ENCODE results near the gene TMEM150B. TPM values are rescaled to one million over a fixed set of nuclear protein-coding genes. Genes with fewer than 3 reads are reported as not detected.

TMEM150B gene
- polyA plus RNA-seq, 2 of the 4 experiments (the other 2 are of a cell fraction): 0.26 to 0.39 TPM

DNA sequence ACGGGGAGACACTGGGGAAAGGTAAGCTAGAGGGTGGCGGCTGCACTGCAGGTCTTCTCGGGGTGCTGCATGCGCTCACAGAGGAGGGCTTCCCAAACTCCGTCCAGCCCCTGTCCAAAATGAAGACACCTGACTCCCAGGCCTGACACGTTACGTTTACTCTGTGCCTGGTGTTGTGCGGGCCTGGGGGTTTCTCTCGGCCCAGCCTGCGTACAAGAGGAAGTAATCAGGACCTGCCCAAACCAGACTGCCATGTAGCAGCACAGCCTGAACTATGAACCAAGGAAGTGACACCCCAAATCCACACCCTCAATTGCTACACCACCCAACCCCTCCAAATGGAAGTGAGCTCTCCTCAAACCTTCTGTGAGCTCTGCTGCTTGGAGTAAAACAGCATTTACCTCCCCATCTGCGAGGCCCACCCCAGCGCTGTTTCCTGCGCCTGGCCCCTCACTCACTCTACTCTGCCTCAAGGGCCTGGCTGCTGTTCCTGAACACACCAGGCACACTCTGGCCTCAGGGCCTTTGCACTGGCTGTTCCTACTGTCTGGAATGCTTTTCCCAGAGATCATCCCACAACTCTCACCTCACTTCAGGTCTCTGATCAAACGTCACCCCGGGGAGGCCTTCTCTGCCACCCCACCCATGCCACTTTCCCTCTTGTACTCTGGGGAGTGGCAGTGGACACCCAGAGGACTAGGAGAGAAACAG lies 48.3 kb downstream of the TMEM150B start:
- CTCF ChIA-PET: interaction anchor here (1.1 to 7.9 kb wide), 9 partner anchors 8 to 135 kb away, joined by 3 to 44 read pairs (median 4); partner anchors contain the start of genes KMT5C and PPP6R1
- Histone ChIP-seq H3K4me3 (no peak overlapping the region), H3K9me3 (no peaks in the 10 kb centered on the region), H3K27ac (no peak overlapping the region), H3K4me2 (no peak overlapping the region), H3K4me1 (peaks cover 21% of the 10 kb centered on the region)
- 91% methylated on average over 15 of the region's 15 CpGs for WGBS (ENCODE audit: missing lambda C conversion rate)
- ATAC-seq: no peak
- DNase-seq (ENCODE audit: low read depth in 1 of 2, low spot score in 1 of 2): no peak
- no peak for FAIRE-seq
- POLR2A ChIA-PET: no interaction called here
- TF ChIP-seq FOSL2 (IDR thresholded peaks at IDR 0.05) (no peak), FOSL2 (CRISPR knock-in tag; IDR thresholded peaks at IDR 0.05) (no peak), CBX2 (IDR thresholded peaks at IDR 0.05; ENCODE audit: borderline replicate concordance, low read depth) (no peak), NFE2L2 (conservative IDR thresholded peaks at IDR 0.05; ENCODE audit: low read length) (no peak), GATA3 (IDR thresholded peaks at IDR 0.05; ENCODE audit: borderline replicate concordance) (no peak), ESRRA (IDR thresholded peaks at IDR 0.05; ENCODE audit: borderline replicate concordance, low read length) (no peak)
- TF ChIP-seq, protein P1, sequence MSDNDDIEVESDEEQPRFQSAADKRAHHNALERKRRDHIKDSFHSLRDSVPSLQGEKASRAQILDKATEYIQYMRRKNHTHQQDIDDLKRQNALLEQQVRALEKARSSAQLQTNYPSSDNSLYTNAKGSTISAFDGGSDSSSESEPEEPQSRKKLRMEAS (IDR thresholded peaks at IDR 0.05): no peak
- TF ChIP-seq, protein P2, sequence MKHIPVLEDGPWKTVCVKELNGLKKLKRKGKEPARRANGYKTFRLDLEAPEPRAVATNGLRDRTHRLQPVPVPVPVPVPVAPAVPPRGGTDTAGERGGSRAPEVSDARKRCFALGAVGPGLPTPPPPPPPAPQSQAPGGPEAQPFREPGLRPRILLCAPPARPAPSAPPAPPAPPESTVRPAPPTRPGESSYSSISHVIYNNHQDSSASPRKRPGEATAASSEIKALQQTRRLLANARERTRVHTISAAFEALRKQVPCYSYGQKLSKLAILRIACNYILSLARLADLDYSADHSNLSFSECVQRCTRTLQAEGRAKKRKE (CRISPR knock-in tag; IDR thresholded peaks at IDR 0.05; ENCODE audit: low read depth): no peak
- TF ChIP-seq, protein P3, sequence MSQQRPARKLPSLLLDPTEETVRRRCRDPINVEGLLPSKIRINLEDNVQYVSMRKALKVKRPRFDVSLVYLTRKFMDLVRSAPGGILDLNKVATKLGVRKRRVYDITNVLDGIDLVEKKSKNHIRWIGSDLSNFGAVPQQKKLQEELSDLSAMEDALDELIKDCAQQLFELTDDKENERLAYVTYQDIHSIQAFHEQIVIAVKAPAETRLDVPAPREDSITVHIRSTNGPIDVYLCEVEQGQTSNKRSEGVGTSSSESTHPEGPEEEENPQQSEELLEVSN (IDR thresholded peaks at IDR 0.05; ENCODE audit: borderline replicate concordance, low read depth): no peak
- TF ChIP-seq, protein P4, sequence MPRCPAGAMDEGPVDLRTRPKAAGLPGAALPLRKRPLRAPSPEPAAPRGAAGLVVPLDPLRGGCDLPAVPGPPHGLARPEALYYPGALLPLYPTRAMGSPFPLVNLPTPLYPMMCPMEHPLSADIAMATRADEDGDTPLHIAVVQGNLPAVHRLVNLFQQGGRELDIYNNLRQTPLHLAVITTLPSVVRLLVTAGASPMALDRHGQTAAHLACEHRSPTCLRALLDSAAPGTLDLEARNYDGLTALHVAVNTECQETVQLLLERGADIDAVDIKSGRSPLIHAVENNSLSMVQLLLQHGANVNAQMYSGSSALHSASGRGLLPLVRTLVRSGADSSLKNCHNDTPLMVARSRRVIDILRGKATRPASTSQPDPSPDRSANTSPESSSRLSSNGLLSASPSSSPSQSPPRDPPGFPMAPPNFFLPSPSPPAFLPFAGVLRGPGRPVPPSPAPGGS (IDR thresholded peaks at IDR 0.05): no peak

DNA sequence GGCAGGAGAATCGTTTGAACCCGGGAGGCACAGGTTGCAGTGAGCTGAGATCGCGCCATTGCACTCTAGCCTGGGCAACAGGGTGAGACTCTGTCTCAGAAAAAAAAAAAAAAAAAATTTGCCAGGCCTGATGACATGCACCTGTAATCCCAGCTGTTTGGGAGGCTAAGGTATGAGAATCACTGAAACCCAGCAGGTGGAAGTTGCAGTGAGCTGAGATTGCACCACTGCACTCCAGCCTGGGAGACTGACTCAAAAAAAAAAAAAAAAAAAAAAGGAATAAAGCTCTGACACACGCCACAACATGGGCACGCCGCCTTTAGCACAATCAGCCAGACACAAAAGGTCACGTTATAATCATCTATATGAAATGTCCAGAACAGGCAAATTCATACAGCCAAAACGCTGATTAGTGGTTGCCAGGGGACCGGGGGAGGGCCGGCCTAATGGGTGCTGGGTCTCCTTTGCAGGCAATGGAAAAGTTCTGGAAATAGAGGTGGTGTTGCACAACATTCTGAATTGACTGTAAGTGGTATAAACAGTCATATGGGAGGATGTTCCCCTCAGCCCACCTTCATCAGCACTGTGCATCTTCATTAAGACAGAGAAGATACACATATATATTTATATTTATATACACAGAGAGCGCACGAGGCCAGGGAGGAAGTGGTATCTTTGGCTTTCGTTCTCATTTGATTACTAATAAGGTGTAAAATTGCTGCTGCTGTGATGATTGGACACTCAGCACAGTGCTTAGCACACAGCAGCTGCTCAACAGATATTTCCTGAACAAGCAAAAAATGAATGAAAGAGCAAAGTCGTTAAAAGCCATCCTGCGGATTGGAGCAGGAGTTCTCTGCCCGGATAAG lies 49.1 kb downstream of the TMEM150B start:
- ATAC-seq (no peak), DNase-seq (ENCODE audit: low read depth in 1 of 2, low spot score in 1 of 2) (no peak), FAIRE-seq (no peak)
- Histone ChIP-seq H3K4me1 (peaks cover 18% of the 10 kb centered on the region), H3K27ac (no peak overlapping the region), H3K4me2 (no peak overlapping the region), H3K9me3 (no peaks in the 10 kb centered on the region), H3K4me3 (no peak overlapping the region)
- ChIA-PET CTCF (interaction anchor here (0.8 to 7.9 kb wide), 6 partner anchors 15 to 141 kb away, joined by 3 to 44 read pairs (median 4); partner anchors contain the start of gene PPP6R1), POLR2A (interaction anchor here (0.7 kb wide), 1 partner anchor 12 kb away, joined by 3 read pairs; no protein-coding TSS in a partner anchor)
- WGBS (ENCODE audit: missing lambda C conversion rate): 90% methylated on average over 17 of the region's 17 CpGs
- TF ChIP-seq FOSL2 (IDR thresholded peaks at IDR 0.05) (no peak), FOSL2 (CRISPR knock-in tag; IDR thresholded peaks at IDR 0.05) (no peak), SREBF2 (IDR thresholded peaks at IDR 0.05) (no peak), CHD4 (IDR thresholded peaks at IDR 0.05; ENCODE audit: borderline replicate concordance) (no peak), NFE2L2 (conservative IDR thresholded peaks at IDR 0.05; ENCODE audit: low read length) (no peak), EHMT2 (IDR thresholded peaks at IDR 0.05; ENCODE audit: low read depth) (no peak), FOXS1 (CRISPR knock-in tag; IDR thresholded peaks at IDR 0.05) (no peak), RFX5 (IDR thresholded peaks at IDR 0.05) (no peak), NR3C1 (IDR thresholded peaks at IDR 0.05) (no peak), HEYL (CRISPR knock-in tag; IDR thresholded peaks at IDR 0.05) (no peak), ZC3H11A (IDR thresholded peaks at IDR 0.05) (no peak)
- TF ChIP-seq, protein P5, sequence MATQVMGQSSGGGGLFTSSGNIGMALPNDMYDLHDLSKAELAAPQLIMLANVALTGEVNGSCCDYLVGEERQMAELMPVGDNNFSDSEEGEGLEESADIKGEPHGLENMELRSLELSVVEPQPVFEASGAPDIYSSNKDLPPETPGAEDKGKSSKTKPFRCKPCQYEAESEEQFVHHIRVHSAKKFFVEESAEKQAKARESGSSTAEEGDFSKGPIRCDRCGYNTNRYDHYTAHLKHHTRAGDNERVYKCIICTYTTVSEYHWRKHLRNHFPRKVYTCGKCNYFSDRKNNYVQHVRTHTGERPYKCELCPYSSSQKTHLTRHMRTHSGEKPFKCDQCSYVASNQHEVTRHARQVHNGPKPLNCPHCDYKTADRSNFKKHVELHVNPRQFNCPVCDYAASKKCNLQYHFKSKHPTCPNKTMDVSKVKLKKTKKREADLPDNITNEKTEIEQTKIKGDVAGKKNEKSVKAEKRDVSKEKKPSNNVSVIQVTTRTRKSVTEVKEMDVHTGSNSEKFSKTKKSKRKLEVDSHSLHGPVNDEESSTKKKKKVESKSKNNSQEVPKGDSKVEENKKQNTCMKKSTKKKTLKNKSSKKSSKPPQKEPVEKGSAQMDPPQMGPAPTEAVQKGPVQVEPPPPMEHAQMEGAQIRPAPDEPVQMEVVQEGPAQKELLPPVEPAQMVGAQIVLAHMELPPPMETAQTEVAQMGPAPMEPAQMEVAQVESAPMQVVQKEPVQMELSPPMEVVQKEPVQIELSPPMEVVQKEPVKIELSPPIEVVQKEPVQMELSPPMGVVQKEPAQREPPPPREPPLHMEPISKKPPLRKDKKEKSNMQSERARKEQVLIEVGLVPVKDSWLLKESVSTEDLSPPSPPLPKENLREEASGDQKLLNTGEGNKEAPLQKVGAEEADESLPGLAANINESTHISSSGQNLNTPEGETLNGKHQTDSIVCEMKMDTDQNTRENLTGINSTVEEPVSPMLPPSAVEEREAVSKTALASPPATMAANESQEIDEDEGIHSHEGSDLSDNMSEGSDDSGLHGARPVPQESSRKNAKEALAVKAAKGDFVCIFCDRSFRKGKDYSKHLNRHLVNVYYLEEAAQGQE (IDR thresholded peaks at IDR 0.05): no peak
- TF ChIP-seq, protein P6, sequence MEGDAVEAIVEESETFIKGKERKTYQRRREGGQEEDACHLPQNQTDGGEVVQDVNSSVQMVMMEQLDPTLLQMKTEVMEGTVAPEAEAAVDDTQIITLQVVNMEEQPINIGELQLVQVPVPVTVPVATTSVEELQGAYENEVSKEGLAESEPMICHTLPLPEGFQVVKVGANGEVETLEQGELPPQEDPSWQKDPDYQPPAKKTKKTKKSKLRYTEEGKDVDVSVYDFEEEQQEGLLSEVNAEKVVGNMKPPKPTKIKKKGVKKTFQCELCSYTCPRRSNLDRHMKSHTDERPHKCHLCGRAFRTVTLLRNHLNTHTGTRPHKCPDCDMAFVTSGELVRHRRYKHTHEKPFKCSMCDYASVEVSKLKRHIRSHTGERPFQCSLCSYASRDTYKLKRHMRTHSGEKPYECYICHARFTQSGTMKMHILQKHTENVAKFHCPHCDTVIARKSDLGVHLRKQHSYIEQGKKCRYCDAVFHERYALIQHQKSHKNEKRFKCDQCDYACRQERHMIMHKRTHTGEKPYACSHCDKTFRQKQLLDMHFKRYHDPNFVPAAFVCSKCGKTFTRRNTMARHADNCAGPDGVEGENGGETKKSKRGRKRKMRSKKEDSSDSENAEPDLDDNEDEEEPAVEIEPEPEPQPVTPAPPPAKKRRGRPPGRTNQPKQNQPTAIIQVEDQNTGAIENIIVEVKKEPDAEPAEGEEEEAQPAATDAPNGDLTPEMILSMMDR (IDR thresholded peaks at IDR 0.05): no peak
- TF ChIP-seq, protein P7, sequence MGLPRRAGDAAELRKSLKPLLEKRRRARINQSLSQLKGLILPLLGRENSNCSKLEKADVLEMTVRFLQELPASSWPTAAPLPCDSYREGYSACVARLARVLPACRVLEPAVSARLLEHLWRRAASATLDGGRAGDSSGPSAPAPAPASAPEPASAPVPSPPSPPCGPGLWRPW (IDR thresholded peaks at IDR 0.05): no peak
- TF ChIP-seq, protein P4 (IDR thresholded peaks at IDR 0.05): no peak
- TF ChIP-seq, protein P1 (IDR thresholded peaks at IDR 0.05): no peak

All from A549 (cell line).